ENCODE data around the gene UBTF. TPM values are rescaled to one million over a fixed set of nuclear protein-coding genes. Genes with fewer than 3 reads are reported as not detected.
A peak's percentile ranks its signal among the peaks of the same experiment; 100 is the strongest.

The UBTF gene
- total and polyA plus RNA-seq, 9 of the 15 experiments (the other 6 are each of a cell fraction or from before 2014, with no cell fraction given), result 1.2 to 113 (median 83.6) TPM

GRCh38 chr17:44221084-44221861 lies 1.8 kb upstream of the UBTF start (continued):
- TF ChIP-seq ZNF639 (CRISPR knock-in tag; conservative IDR thresholded peaks at IDR 0.05 in 1 of 2, IDR thresholded peaks at IDR 0.05 in 1 of 2) (peak in 1 of 2 experiments; percentile 91; a peak in 2 of 4 replicates), VEZF1 (CRISPR knock-in tag; IDR thresholded peaks at IDR 0.05) (peak; percentile 78), RBBP5 (IDR thresholded peaks at IDR 0.05; ENCODE audit: borderline replicate concordance, insufficient read depth, low read length, poor library complexity, severe bottlenecking) (peak; percentile 51), L3MBTL2 (IDR thresholded peaks at IDR 0.05) (peak; percentile 6; the same call in 1 of the 2 replicates), CBX3 (IDR thresholded peaks at IDR 0.05; ENCODE audit: borderline replicate concordance in 1 of 2, low read length in 2 of 2) (peak in 1 of 2 experiments; percentile 17; a peak in 1 of 3 replicates), CTBP1 (IDR thresholded peaks at IDR 0.05; ENCODE audit: borderline replicate concordance) (peak; percentile 55; the same call in 1 of the 2 replicates), GMEB1 (CRISPR knock-in tag; IDR thresholded peaks at IDR 0.05) (no peak; the same call in 1 of the 2 replicates), MBD2 (IDR thresholded peaks at IDR 0.05; ENCODE audit: borderline replicate concordance, low read depth) (peak; percentile 38; the same call in 1 of the 2 replicates), NFIC (IDR thresholded peaks at IDR 0.05) (peak; percentile 65), KDM5B (IDR thresholded peaks at IDR 0.05; ENCODE audit: insufficient replicate concordance, low read depth, low read length) (peak; percentile 65), XRCC3 (IDR thresholded peaks at IDR 0.05) (no peak), NRF1 (conservative IDR thresholded peaks at IDR 0.05 in 1 of 2, IDR thresholded peaks at IDR 0.05 in 1 of 2) (no peak), CXXC5 (CRISPR knock-in tag; IDR thresholded peaks at IDR 0.05) (peak; percentile 67), NFRKB (IDR thresholded peaks at IDR 0.05; ENCODE audit: low read depth) (peak; percentile 40; the same call in 1 of the 2 replicates), NBN (IDR thresholded peaks at IDR 0.05; ENCODE audit: low read depth) (peak; percentile 57; the same call in 1 of the 2 replicates), POLR2B (IDR thresholded peaks at IDR 0.05; ENCODE audit: low read depth, partially characterized antibody) (peak; percentile 18), CCNT2 (IDR thresholded peaks at IDR 0.05; ENCODE audit: borderline replicate concordance, extremely low read depth, insufficient read length, low read depth, low read length) (peak; percentile 60), ZNF696 (CRISPR knock-in tag; conservative IDR thresholded peaks at IDR 0.05) (no peak), ZNF184 (CRISPR knock-in tag; IDR thresholded peaks at IDR 0.05) (peak; percentile 99), NR4A1 (CRISPR knock-in tag; IDR thresholded peaks at IDR 0.05) (no peak), NR4A1 (tag; IDR thresholded peaks at IDR 0.05) (no peak), MAZ (CRISPR knock-in tag; conservative IDR thresholded peaks at IDR 0.05 in 1 of 2, IDR thresholded peaks at IDR 0.05 in 1 of 2) (peak; percentile 16 to 72; a peak in 3 of 4 replicates), GTF2A2 (tag; IDR thresholded peaks at IDR 0.05) (no peak)

Measured in K562 (cell line).